DND-41 (cell line): Measurements from ENCODE around the gene HYDIN.

Source experiments
- ATAC-seq: fragments of 200-7000 bp; cut with Tn5 transposase; 3 replicates; pipeline ENCODE4 v1.9.1; 2021; ENCODE audit warnings: low read depth; ENCODE audit not compliant: insufficient read depth
- DNase-seq: peaks from one replicate; pipeline ENCODE4 v3.0.0-alpha.2; 2020
- H2AFZ ChIP-seq: 2 replicates; pipeline ENCODE4 v1.6.0; 2012; ENCODE audit warnings: low read depth, low read length
- H3K27ac ChIP-seq: 2 replicates; pipeline ENCODE4 v1.5.1; 2012; ENCODE audit warnings: low read length, inconsistent platforms
- H3K27me3 ChIP-seq: fragments of 200-600 bp; sonication (generic); 2 replicates; pipeline ENCODE4 v1.6.0; 2012; ENCODE audit warnings: low read length, mild to moderate bottlenecking, inconsistent platforms; ENCODE audit not compliant: insufficient read depth, poor library complexity
- H3K36me3 ChIP-seq: 2 replicates; pipeline ENCODE4 v1.5.1; 2012; ENCODE audit warnings: low read length, inconsistent platforms; ENCODE audit not compliant: insufficient read depth
- H3K4me1 ChIP-seq: 2 replicates; pipeline ENCODE4 v1.5.1; 2012; ENCODE audit warnings: mild to moderate bottlenecking, low read length; ENCODE audit not compliant: insufficient read depth
- H3K4me2 ChIP-seq: 2 replicates; pipeline ENCODE4 v1.6.0; 2012; ENCODE audit warnings: mild to moderate bottlenecking, moderate library complexity, low read length, inconsistent platforms; ENCODE audit not compliant: insufficient read depth
- H3K4me3 ChIP-seq, 2 experiments: fragments of 200-600 bp in 1 of 2; shearing (Covaris generic) in 1 of 2; 2 replicates each; pipeline ENCODE4 v1.5.1; 2012 to 2016; ENCODE audit warnings: inconsistent platforms in 2 of 2, low read length in 2 of 2, mild to moderate bottlenecking in 2 of 2, low read depth in 1 of 2, moderate library complexity in 1 of 2
- H3K79me2 ChIP-seq: 2 replicates; pipeline ENCODE4 v1.6.0; 2012; ENCODE audit warnings: low read length, inconsistent platforms; ENCODE audit not compliant: insufficient read depth
- H3K9ac ChIP-seq: 2 replicates; pipeline ENCODE4 v1.6.0; 2012; ENCODE audit warnings: low read depth, mild to moderate bottlenecking, inconsistent platforms, low read length, moderate library complexity
- H3K9me3 ChIP-seq: 2 replicates; pipeline ENCODE4 v1.5.1; 2012; ENCODE audit warnings: low read length, moderate library complexity, mild to moderate bottlenecking, inconsistent platforms; ENCODE audit not compliant: insufficient read depth, severe bottlenecking
- H4K20me1 ChIP-seq: 2 replicates; pipeline ENCODE4 v1.6.0; 2012; ENCODE audit warnings: low read length; ENCODE audit not compliant: insufficient read depth
- CTCF ChIP-seq: IDR thresholded peaks from 2 replicates; pipeline ENCODE4 v1.5.1; 2012; ENCODE audit warnings: borderline replicate concordance, low read length, moderate library complexity, mild to moderate bottlenecking; ENCODE audit not compliant: poor library complexity, severe bottlenecking; ENCODE audit errors: extremely low read depth
- EZH2 ChIP-seq: IDR thresholded peaks from 3 replicates; pipeline ENCODE4 v1.6.1; 2012; ENCODE audit warnings: borderline replicate concordance, low read depth, mild to moderate bottlenecking, moderate library complexity, low read length, inconsistent platforms; ENCODE audit not compliant: severe bottlenecking

HYDIN gene

GRCh38 chr16:71225145-71225544 lies 5.4 kb downstream of the HYDIN start:
- DNase-seq (no peak), ATAC-seq (no peak)
- Histone ChIP-seq H3K9me3 (peaks cover 10% of the 10 kb centered on the region), H4K20me1 (no peaks in the 10 kb centered on the region), H2AFZ (no peak overlapping the region), H3K36me3 (no peaks in the 10 kb centered on the region), H3K27ac (no peak overlapping the region), H3K9ac (no peak overlapping the region), H3K4me3 (no peak overlapping the region), H3K4me2 (no peak overlapping the region), H3K79me2 (no peaks in the 10 kb centered on the region), H3K27me3 (no peaks in the 10 kb centered on the region), H3K4me1 (no peaks in the 10 kb centered on the region)
- TF ChIP-seq EZH2 (no peak), CTCF (no peak)

GRCh38 chr16:71218306-71218963 lies 12.1 kb downstream of the HYDIN start:
- H3K4me2 ChIP-seq: no peak overlapping the region
- H3K4me1 ChIP-seq: peaks cover 8% of the 10 kb centered on the region
- H4K20me1 ChIP-seq: no peaks in the 10 kb centered on the region
- TF ChIP-seq CTCF (no peak), EZH2 (no peak)
- H3K27ac ChIP-seq: no peak overlapping the region
- no peak overlapping the region for H2AFZ ChIP-seq
- ATAC-seq (no peak), DNase-seq (no peak)
- H3K27me3 ChIP-seq: no peaks in the 10 kb centered on the region
- no peak overlapping the region for H3K9ac ChIP-seq
- H3K4me3 ChIP-seq: no peak overlapping the region
- no peaks in the 10 kb centered on the region for H3K9me3 ChIP-seq
- no peaks in the 10 kb centered on the region for H3K36me3 ChIP-seq
- H3K79me2 ChIP-seq: no peaks in the 10 kb centered on the region

DNA sequence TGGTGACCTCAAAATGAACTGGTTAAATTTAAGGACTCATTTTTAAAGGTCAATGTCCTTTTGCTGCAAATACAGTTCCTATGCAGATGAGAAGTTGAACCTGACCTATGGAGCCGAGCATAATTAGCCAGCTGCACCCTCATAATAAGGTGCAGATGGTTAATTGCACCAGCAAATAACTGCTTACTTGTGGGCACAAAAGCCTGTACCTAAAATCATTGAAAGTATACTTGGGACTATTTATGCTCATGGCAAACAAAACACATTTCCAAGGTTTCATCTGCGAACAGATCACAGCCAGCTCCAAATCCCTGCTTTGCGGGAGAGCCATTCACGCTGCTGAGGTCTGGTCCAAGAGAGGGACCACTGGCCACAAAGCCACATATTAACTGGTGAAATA lies 13.0 kb downstream of the HYDIN start:
- Histone ChIP-seq H2AFZ (no peak overlapping the region), H3K27ac (no peak overlapping the region), H3K9ac (no peak overlapping the region), H3K9me3 (no peaks in the 10 kb centered on the region), H3K79me2 (no peaks in the 10 kb centered on the region), H3K4me2 (no peak overlapping the region), H3K36me3 (no peaks in the 10 kb centered on the region), H4K20me1 (no peaks in the 10 kb centered on the region), H3K4me1 (peaks cover 8% of the 10 kb centered on the region), H3K4me3 (no peak overlapping the region), H3K27me3 (no peaks in the 10 kb centered on the region)
- DNase-seq (no peak), ATAC-seq (no peak)
- TF ChIP-seq CTCF: no peak
- no peak for TF ChIP-seq EZH2
